ENCODE results near the gene TANC1.

DNA sequence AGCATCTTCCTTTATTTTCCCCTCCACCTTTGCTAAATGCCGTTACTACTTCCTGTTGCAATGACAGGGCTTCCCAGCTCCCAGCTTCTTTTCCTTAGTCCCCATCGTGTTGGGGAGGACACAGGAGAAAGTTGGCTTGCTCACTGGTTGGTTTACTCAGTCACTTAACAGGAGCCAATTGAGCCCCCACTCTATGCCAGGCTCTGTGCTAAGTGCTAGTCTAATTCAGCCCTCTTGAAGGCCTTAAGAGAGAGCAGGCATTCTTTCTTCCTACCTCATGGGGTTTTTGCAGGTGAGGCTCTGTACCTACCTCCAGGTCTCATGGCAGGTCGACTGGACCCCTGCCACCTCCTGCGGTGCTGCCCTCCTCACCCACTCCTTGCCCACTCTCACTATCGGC is 20.1 kb downstream of the TANC1 start:
- TF ChIP-seq CTCF (IDR thresholded peaks at IDR 0.05; ENCODE audit: insufficient read depth, low read depth, low read length) (no peak), EZH2 (IDR thresholded peaks at IDR 0.05; ENCODE audit: insufficient read depth, low read length) (no peak)

Measured in astrocyte (in vitro differentiated cells and primary cell).